Lower leg skin (tissue), 3 donors: ENCODE measurements around the gene ARHGAP10.

Experiments
- POLR2A ChIP-seq, 2 donors: fragments of 450-650 bp; IDR thresholded peaks; one replicate each; pipeline ENCODE4 v1.6.1; 2016 to 2017; ENCODE audit warnings: antibody characterized with exemption in 2 of 2, mild to moderate bottlenecking in 1 of 2, moderate library complexity in 1 of 2
- TF ChIP-seq, protein P1 (sequence below), 3 donors: fragments of 450-650 bp; IDR thresholded peaks; one replicate each; pipeline ENCODE4 v1.5.1; 2016; ENCODE audit warnings: antibody characterized with exemption in 3 of 3, mild to moderate bottlenecking in 3 of 3, moderate library complexity in 2 of 3

DNA sequence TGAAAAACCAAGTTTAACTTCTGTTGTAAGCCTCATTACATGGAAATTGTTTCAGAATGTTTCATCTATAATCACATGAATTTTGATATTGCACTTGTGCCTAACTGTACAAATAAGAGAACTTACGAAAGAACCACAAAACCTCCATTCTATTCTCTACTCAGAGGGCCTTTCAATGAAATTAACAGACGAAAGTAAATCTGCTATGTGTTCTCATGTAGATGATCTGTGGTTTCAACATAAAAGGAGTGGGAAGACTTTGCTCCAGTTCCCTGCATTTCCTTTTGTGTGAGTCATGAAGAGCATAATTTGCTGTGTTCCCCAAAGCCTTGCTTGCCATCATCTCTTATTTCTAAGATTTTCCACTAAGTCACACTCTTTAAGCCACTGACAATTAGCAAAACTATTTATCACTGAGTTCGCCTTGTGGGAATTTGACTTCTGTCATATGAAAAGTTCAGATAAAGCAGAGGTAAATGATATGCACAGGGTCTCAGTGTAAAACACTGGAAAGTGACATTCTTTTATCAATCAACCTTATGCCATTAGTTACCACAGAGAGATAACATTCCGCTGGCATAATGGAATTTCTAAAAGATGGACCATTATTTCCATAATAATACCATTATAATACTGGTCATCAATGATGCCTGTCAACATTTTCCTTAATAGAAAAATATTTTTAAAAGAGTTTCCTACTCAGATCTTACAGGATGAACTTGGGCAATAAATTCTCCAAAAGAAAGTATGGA, 380.5 kb downstream of the ARHGAP10 start:
- TF ChIP-seq, protein P1, sequence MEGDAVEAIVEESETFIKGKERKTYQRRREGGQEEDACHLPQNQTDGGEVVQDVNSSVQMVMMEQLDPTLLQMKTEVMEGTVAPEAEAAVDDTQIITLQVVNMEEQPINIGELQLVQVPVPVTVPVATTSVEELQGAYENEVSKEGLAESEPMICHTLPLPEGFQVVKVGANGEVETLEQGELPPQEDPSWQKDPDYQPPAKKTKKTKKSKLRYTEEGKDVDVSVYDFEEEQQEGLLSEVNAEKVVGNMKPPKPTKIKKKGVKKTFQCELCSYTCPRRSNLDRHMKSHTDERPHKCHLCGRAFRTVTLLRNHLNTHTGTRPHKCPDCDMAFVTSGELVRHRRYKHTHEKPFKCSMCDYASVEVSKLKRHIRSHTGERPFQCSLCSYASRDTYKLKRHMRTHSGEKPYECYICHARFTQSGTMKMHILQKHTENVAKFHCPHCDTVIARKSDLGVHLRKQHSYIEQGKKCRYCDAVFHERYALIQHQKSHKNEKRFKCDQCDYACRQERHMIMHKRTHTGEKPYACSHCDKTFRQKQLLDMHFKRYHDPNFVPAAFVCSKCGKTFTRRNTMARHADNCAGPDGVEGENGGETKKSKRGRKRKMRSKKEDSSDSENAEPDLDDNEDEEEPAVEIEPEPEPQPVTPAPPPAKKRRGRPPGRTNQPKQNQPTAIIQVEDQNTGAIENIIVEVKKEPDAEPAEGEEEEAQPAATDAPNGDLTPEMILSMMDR (IDR thresholded peaks at IDR 0.05), result no peak
- TF ChIP-seq POLR2A (IDR thresholded peaks at IDR 0.05), result no peak
